GM12873 (cell line): ENCODE results near the gene IL2RG.

Source experiments
- CTCF ChIP-seq: IDR thresholded peaks from 2 replicates; pipeline ENCODE4 v1.5.1; 2012; ENCODE audit warnings: low read depth, mild to moderate bottlenecking, moderate library complexity, low read length, control low read depth; ENCODE audit not compliant: insufficient read depth; ENCODE audit errors: missing control alignments

The IL2RG gene

GRCh38 chrX:71111141-71111843 lies at the start of gene IL2RG:
Gene IL2RG, minus strand, starts transcription at chrX:71111577. Its CDS starts 38 bp downstream, at chrX:71111539.
- no peak for TF ChIP-seq CTCF

- no peak for TF ChIP-seq CTCF
Measured at GRCh38 chrX:71160475-71160874, 49.1 kb upstream of the IL2RG start.

- TF ChIP-seq CTCF: no peak
Measured at GRCh38 chrX:71159335-71159734, 48.0 kb upstream of the IL2RG start.

- no peak for TF ChIP-seq CTCF
Measured at GRCh38 chrX:71158603-71159002, 47.2 kb upstream of the IL2RG start.

GRCh38 chrX:71154641-71155040 lies 43.3 kb upstream of the IL2RG start:
- no peak for TF ChIP-seq CTCF

- TF ChIP-seq CTCF: no peak
Measured at GRCh38 chrX:71154196-71154595, 42.8 kb upstream of the IL2RG start.

GRCh38 chrX:71151366-71151765 lies 40.0 kb upstream of the IL2RG start:
- no peak for TF ChIP-seq CTCF
